Neuronal stem cell (in vitro differentiated cells): Measurements from ENCODE around the gene SLC28A1.

Experiments used
- DNase-seq: peaks from one replicate; pipeline ENCODE4 v3.0.0-alpha.2; 2013; ENCODE audit warnings: low spot score
- H2AFZ ChIP-seq: one replicate; pipeline ENCODE4 v1.6.1; 2013; ENCODE audit warnings: mild to moderate bottlenecking, low read length, inconsistent platforms
- H2AK5ac ChIP-seq: 2 replicates; pipeline ENCODE4 v1.6.1; 2013; ENCODE audit warnings: low read depth, mild to moderate bottlenecking, inconsistent platforms, low read length, moderate library complexity, mixed read lengths
- H2BK120ac ChIP-seq: 2 replicates; pipeline ENCODE4 v1.6.1; 2013; ENCODE audit warnings: low read depth, mild to moderate bottlenecking, inconsistent platforms, low read length, moderate library complexity, mixed read lengths
- H2BK12ac ChIP-seq: one replicate; pipeline ENCODE4 v1.6.1; 2013; ENCODE audit warnings: low read length, inconsistent platforms
- H2BK15ac ChIP-seq: 2 replicates; pipeline ENCODE4 v1.6.1; 2013; ENCODE audit warnings: mild to moderate bottlenecking, low read length, inconsistent platforms, mixed read lengths
- H2BK5ac ChIP-seq: one replicate; pipeline ENCODE4 v1.6.1; 2013; ENCODE audit warnings: inconsistent platforms, mild to moderate bottlenecking, low read length, moderate library complexity
- H3K14ac ChIP-seq: one replicate; pipeline ENCODE4 v1.6.1; 2013; ENCODE audit warnings: low read length, inconsistent platforms
- H3K18ac ChIP-seq: 2 replicates; pipeline ENCODE4 v1.6.1; 2013; ENCODE audit warnings: low read length, inconsistent platforms
- H3K23ac ChIP-seq: 2 replicates; pipeline ENCODE4 v1.6.1; 2013; ENCODE audit warnings: low read depth, mild to moderate bottlenecking, mixed read lengths, low read length, inconsistent platforms; ENCODE audit not compliant: poor library complexity
- H3K27ac ChIP-seq: replicated peaks from 3 replicates; pipeline ENCODE4 v1.5.1; 2013; ENCODE audit warnings: low read length, inconsistent platforms
- H3K27me3 ChIP-seq, 3 experiments: 2 replicates each; pipeline ENCODE4 v1.6.1; 2013; ENCODE audit warnings: low read length in 3 of 3, mild to moderate bottlenecking in 2 of 3, inconsistent platforms in 1 of 3, low read depth in 1 of 3, mixed read lengths in 1 of 3, moderate library complexity in 1 of 3; ENCODE audit not compliant: control insufficient read depth in 3 of 3, insufficient read depth in 3 of 3
- H3K36me3 ChIP-seq, 2 donors: replicated peaks in 1 of 2; 2 replicates each; pipeline ENCODE4 v1.6.1; 2013; ENCODE audit warnings: low read length in 2 of 2; ENCODE audit not compliant: control insufficient read depth in 2 of 2, insufficient read depth in 2 of 2
- H3K4ac ChIP-seq: 2 replicates; pipeline ENCODE4 v1.6.1; 2013; ENCODE audit warnings: inconsistent platforms, mild to moderate bottlenecking, low read length, moderate library complexity
- H3K4me1 ChIP-seq, 2 donors: 1 replicate in 1 of 2; 2 replicates in 1 of 2; pipeline ENCODE4 v1.6.1; 2013; ENCODE audit warnings: low read length in 2 of 2, low read depth in 1 of 2; ENCODE audit not compliant: control insufficient read depth in 2 of 2, insufficient read depth in 1 of 2
- H3K4me2 ChIP-seq: one replicate; pipeline ENCODE4 v1.6.1; 2013; ENCODE audit warnings: mild to moderate bottlenecking, low read length, inconsistent platforms; ENCODE audit not compliant: insufficient read depth, poor library complexity, severe bottlenecking
- H3K4me3 ChIP-seq, 2 donors: 2 replicates each; pipeline ENCODE4 v1.5.1; 2013; ENCODE audit warnings: low read length in 2 of 2, mild to moderate bottlenecking in 2 of 2, inconsistent platforms in 1 of 2, moderate library complexity in 1 of 2
- H3K79me1 ChIP-seq: one replicate; pipeline ENCODE4 v1.6.1; 2013; ENCODE audit warnings: low read depth, mild to moderate bottlenecking, inconsistent platforms, low read length, moderate library complexity
- H3K9ac ChIP-seq: one replicate; pipeline ENCODE4 v1.6.1; 2013; ENCODE audit warnings: mild to moderate bottlenecking, low read depth, low read length, inconsistent platforms; ENCODE audit not compliant: poor library complexity
- H3K9me3 ChIP-seq, 2 donors: replicated peaks in 1 of 2; 2 replicates each; pipeline versions ENCODE3 to v1.6.1; 2013; ENCODE audit warnings: low read length in 2 of 2, mild to moderate bottlenecking in 2 of 2, inconsistent platforms in 1 of 2, low read depth in 1 of 2, mixed read lengths in 1 of 2, moderate library complexity in 1 of 2; ENCODE audit not compliant: control insufficient read depth in 2 of 2, insufficient read depth in 1 of 2
- H4K8ac ChIP-seq: one replicate; pipeline ENCODE4 v1.6.1; 2013; ENCODE audit warnings: low read depth, mild to moderate bottlenecking, inconsistent platforms, low read length, moderate library complexity
- H4K91ac ChIP-seq: one replicate; pipeline ENCODE4 v1.6.1; 2013; ENCODE audit warnings: low read length, low read depth, mild to moderate bottlenecking, inconsistent platforms; ENCODE audit not compliant: poor library complexity
- WGBS, 2 donors: extraction: QIAGEN DNeasy Blood & Tissue Kit; methylation state at CpG; one replicate each; pipeline ENCODE4 v1.1.7; 2013; ENCODE audit warnings: missing lambda C conversion rate in 2 of 2, mixed read lengths in 1 of 2; ENCODE audit not compliant: insufficient read length in 2 of 2, insufficient replicate concordance in 1 of 2; ENCODE audit errors: extremely low coverage in 2 of 2; 5-methylcytosine and 5-hydroxymethylcytosine counted together

The SLC28A1 gene

DNA sequence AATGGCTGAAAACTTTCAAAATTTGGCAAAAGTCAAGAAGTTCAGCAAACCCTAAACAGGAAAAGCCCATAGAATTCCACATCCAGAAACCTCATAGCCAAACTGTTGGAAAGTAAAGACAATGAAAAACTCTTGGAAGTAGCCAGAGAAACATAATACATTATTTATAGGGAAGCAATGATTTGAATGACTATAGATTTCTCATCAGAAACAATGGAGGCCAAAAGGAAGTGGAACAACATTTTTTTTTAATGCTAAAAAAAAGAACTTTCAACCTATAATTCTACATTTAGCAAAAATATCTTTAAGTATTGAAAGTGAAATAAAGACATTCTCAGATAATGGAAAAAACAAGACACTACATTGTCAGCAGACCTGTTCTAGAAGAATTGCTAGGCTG lies 37.1 kb upstream of the SLC28A1 start:
- no peaks in the 10 kb centered on the region for H3K36me3 ChIP-seq

DNA sequence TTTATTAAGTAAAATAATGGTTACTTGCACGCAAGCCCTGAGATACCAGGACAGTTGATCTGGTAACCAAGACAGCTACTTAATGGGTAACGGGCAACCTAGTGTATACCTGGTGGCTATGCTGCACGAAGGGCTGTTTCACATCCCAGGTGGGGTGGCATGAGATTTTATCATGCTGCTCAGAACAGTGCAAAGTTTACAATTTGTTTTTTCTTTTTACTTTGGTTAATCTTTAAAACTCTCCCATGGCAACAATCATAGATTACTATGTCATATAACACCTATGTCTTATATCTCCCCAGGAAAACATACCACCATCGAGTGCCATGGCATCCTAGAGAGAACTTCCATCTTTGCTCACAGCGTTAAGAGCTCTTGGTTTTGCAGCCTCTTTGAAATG lies 32.2 kb upstream of the SLC28A1 start:
- no peak overlapping the region for H4K8ac ChIP-seq
- H4K91ac ChIP-seq: no peak overlapping the region
- H2AK5ac ChIP-seq: no peak overlapping the region
- no peak overlapping the region for H3K4me3 ChIP-seq
- no peak for DNase-seq
- no CpG with 5 or more reads among the region's 5 CpGs for WGBS, 2 donors
- no peak overlapping the region for H2BK5ac ChIP-seq
- no peak overlapping the region for H3K14ac ChIP-seq
- no peak overlapping the region for H3K23ac ChIP-seq
- peaks cover 0 to 3% of the 10 kb centered on the region in 2 donors for H3K9me3 ChIP-seq
- H3K79me1 ChIP-seq: no peaks in the 10 kb centered on the region
- H3K27me3 ChIP-seq: no peaks in the 10 kb centered on the region
- H3K9ac ChIP-seq: no peak overlapping the region
- no peak overlapping the region for H2BK15ac ChIP-seq
- no peak overlapping the region for H3K4me2 ChIP-seq
- no peak overlapping the region for H3K18ac ChIP-seq
- H2BK12ac ChIP-seq: no peak overlapping the region
- no peak overlapping the region for H3K4ac ChIP-seq
- H2AFZ ChIP-seq: no peak overlapping the region
- H2BK120ac ChIP-seq: no peak overlapping the region
- H3K36me3 ChIP-seq: no peaks in the 10 kb centered on the region
- H3K27ac ChIP-seq: no peak overlapping the region
- H3K4me1 ChIP-seq: no peaks in the 10 kb centered on the region

More for the DNA sequence above, 37.1 kb upstream of the SLC28A1 start:
- Histone ChIP-seq H3K9me3 (peaks cover 0 to 9% of the 10 kb centered on the region in 2 donors), H2BK120ac (no peak overlapping the region), H2BK15ac (no peak overlapping the region), H3K4ac (no peak overlapping the region), H2AFZ (no peak overlapping the region), H2BK5ac (no peak overlapping the region), H3K4me1 (no peaks in the 10 kb centered on the region), H3K27ac (no peak overlapping the region), H3K4me3 (no peak overlapping the region), H3K4me2 (no peak overlapping the region), H3K14ac (no peak overlapping the region), H4K8ac (no peak overlapping the region), H3K27me3 (peaks cover 0 to 5% (median 0%) of the 10 kb centered on the region in 3 experiments), H3K23ac (no peak overlapping the region), H3K18ac (no peak overlapping the region), H4K91ac (no peak overlapping the region), H3K79me1 (no peaks in the 10 kb centered on the region), H2AK5ac (no peak overlapping the region), H3K9ac (no peak overlapping the region), H2BK12ac (no peak overlapping the region)
- DNase-seq: no peak

DNA sequence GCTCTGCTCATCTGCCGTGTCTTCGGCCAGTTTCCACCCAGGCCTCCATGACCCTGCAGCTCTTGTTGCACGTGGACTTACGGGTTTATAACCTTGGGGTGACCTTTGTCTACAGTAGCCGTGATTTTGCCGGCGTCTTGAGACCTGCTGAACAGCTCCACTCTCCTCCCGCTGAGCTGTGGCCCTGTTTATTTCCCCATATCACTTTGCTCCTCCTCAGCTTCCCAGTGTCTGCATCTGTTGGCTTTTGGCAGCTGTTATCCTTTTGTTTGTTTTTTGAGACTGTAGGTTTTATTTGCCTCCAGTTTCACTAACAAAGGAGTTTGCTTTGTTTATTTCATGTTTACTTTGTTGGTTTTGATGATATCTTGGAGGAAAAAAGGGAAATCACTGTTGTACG lies 29.3 kb upstream of the SLC28A1 start:
- peak overlapping the region; percentile 18 for H2AFZ ChIP-seq
- no peak overlapping the region for H2BK120ac ChIP-seq
- H3K4me1 ChIP-seq: no peaks in the 10 kb centered on the region
- no peak overlapping the region for H3K4me2 ChIP-seq
- no peaks in the 10 kb centered on the region for H3K27me3 ChIP-seq
- no peak overlapping the region for H3K18ac ChIP-seq
- H3K79me1 ChIP-seq: no peaks in the 10 kb centered on the region
- H3K14ac ChIP-seq: no peak overlapping the region
- no peak overlapping the region for H3K23ac ChIP-seq
- H3K4ac ChIP-seq: no peak overlapping the region
- no peak overlapping the region for H2AK5ac ChIP-seq
- WGBS, 2 donors: no CpG with 5 or more reads among the region's 9 CpGs
- no peak overlapping the region for H3K27ac ChIP-seq
- no peak overlapping the region for H3K4me3 ChIP-seq
- no peak overlapping the region for H4K91ac ChIP-seq
- DNase-seq: no peak
- no peaks in the 10 kb centered on the region for H3K9me3 ChIP-seq
- no peaks in the 10 kb centered on the region for H3K36me3 ChIP-seq
- H2BK12ac ChIP-seq: no peak overlapping the region
- H2BK5ac ChIP-seq: no peak overlapping the region
- no peak overlapping the region for H4K8ac ChIP-seq
- H3K9ac ChIP-seq: no peak overlapping the region
- H2BK15ac ChIP-seq: no peak overlapping the region

DNA sequence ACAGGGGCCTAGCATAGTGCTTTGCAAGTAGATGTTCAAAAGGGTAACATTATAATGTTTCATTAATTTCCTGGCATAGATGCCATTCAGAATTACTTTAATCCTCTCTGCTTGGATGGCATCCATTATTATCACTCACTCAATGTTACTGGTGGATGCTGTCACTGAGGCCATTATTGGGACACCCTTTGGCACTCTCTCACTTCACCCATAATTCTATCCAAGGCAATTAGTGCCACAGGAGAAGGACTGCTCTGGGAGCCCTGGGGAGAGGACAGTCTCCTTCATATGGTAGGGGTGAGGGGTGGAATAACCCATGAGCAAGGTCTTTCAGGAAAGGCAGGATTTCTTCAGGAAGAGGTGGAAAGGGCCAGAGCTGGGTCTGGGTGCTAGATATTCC lies 28.7 kb upstream of the SLC28A1 start:
- Histone ChIP-seq H3K9ac (no peak overlapping the region), H3K4me1 (no peaks in the 10 kb centered on the region), H2BK12ac (no peak overlapping the region), H3K4me2 (no peak overlapping the region), H3K4me3 (no peak overlapping the region), H3K18ac (no peak overlapping the region), H2AK5ac (no peak overlapping the region), H3K27ac (no peak overlapping the region), H2BK5ac (no peak overlapping the region), H4K8ac (no peak overlapping the region), H3K9me3 (no peaks in the 10 kb centered on the region), H3K36me3 (no peaks in the 10 kb centered on the region), H2BK120ac (no peak overlapping the region), H3K79me1 (no peaks in the 10 kb centered on the region), H2AFZ (no peak overlapping the region), H3K27me3 (no peaks in the 10 kb centered on the region), H4K91ac (no peak overlapping the region), H3K14ac (peak overlapping the region; percentile 23), H3K4ac (no peak overlapping the region), H2BK15ac (no peak overlapping the region), H3K23ac (no peak overlapping the region)
- DNase-seq: no peak
